ENCODE measurements around the gene AHCTF1. TPM values are rescaled to one million over a fixed set of nuclear protein-coding genes. Genes with fewer than 3 reads are reported as not detected.

Gene AHCTF1
- total and polyA plus RNA-seq, 4 donors: 7.5 to 32.4 (median 22.6) TPM

Other genes starting within 250 kb of the AHCTF1 start
- 10 to 100 TPM; 19.4 to 24.8 TPM for gene SCCPDH, start 207.5 kb downstream of the AHCTF1 start, total RNA-seq
- 10 to 100 TPM; 16.6 to 17.3 TPM for gene SCCPDH, start 207.5 kb downstream of the AHCTF1 start, polyA plus RNA-seq
- not detected for gene ZNF695, start 76.1 kb upstream of the AHCTF1 start, total RNA-seq
- not detected for gene ZNF695, start 76.1 kb upstream of the AHCTF1 start, polyA plus RNA-seq
- 1 to 10 TPM; 2.9 to 4.1 TPM for gene ZNF670, start 146.9 kb upstream of the AHCTF1 start, total RNA-seq
- gene ZNF670, start 146.9 kb upstream of the AHCTF1 start, polyA plus RNA-seq: under 1 TPM; 0.88 to 0.90 TPM
- 1 to 10 TPM; 6.0 to 8.4 TPM for gene ZNF669, start 172.4 kb upstream of the AHCTF1 start, total RNA-seq
- gene ZNF669, start 172.4 kb upstream of the AHCTF1 start, polyA plus RNA-seq: 1 to 10 TPM; 2.4 to 2.5 TPM
- 10 to 100 TPM; 22.9 to 39.7 TPM for gene ZNF124, start 240.1 kb upstream of the AHCTF1 start, total RNA-seq
- 1 to 10 TPM in 1 of 2 donors, under 1 TPM in 1; 0.77 to 5.0 TPM for gene ZNF124, start 240.1 kb upstream of the AHCTF1 start, polyA plus RNA-seq